GM12891 (cell line): ENCODE measurements around the gene DNAH17.

Source experiments
- DNase-seq: peaks from one replicate; pipeline ENCODE4 v3.0.0; 2011; ENCODE audit warnings: low spot score; ENCODE audit not compliant: insufficient read length
- FAIRE-seq: peaks from 2 replicates; lab custom pipeline; 2011; peaks lifted over from hg19 to GRCh38; lab: Jason Lieb, UNC
- PAX5 ChIP-seq: IDR thresholded peaks from 2 replicates; pipeline ENCODE4 v1.6.1; 2011; ENCODE audit warnings: low read length, moderate library complexity, mild to moderate bottlenecking; ENCODE audit not compliant: insufficient read depth, severe bottlenecking
- POLR2A ChIP-seq: IDR thresholded peaks from 2 replicates; pipeline ENCODE4 v1.6.1; 2011; ENCODE audit warnings: low read depth, low read length, control low read depth
- POLR2AphosphoS5 ChIP-seq: IDR thresholded peaks from 2 replicates; pipeline ENCODE4 v1.6.1; 2011; ENCODE audit warnings: low read depth, low read length, control low read depth
- POU2F2 ChIP-seq: IDR thresholded peaks from 2 replicates; pipeline ENCODE4 v1.6.1; 2011; ENCODE audit warnings: low read depth, mild to moderate bottlenecking, control low read depth, low read length, moderate library complexity
- SPI1 ChIP-seq: IDR thresholded peaks from 2 replicates; pipeline ENCODE4 v1.6.1; 2011; ENCODE audit warnings: low read depth, low read length, control low read depth
- TAF1 ChIP-seq: IDR thresholded peaks from 2 replicates; pipeline ENCODE4 v1.6.1; 2011; ENCODE audit warnings: low read depth, low read length, control low read depth

DNAH17 gene

GRCh38 chr17:78421084-78421533 is 156.1 kb downstream of the DNAH17 start:
- DNase-seq: no peak
- FAIRE-seq: no peak
- TF ChIP-seq PAX5: no peak
- TF ChIP-seq POLR2AphosphoS5: no peak
- no peak for TF ChIP-seq POU2F2
- no peak for TF ChIP-seq POLR2A
- TF ChIP-seq SPI1: no peak
- TF ChIP-seq TAF1: no peak

- FAIRE-seq: no peak
- no peak for DNase-seq
- TF ChIP-seq POLR2A: no peak
- TF ChIP-seq SPI1: no peak
- no peak for TF ChIP-seq POLR2AphosphoS5
- no peak for TF ChIP-seq PAX5
- TF ChIP-seq TAF1: no peak
- no peak for TF ChIP-seq POU2F2
These were observed 157.0 kb downstream of the DNAH17 start for GRCh38 chr17:78419970-78420815.

GRCh38 chr17:78418326-78419026 is 158.7 kb downstream of the DNAH17 start:
- DNase-seq: no peak
- TF ChIP-seq POLR2A (no peak), SPI1 (no peak), PAX5 (no peak), POU2F2 (no peak), TAF1 (no peak), POLR2AphosphoS5 (no peak)
- FAIRE-seq: no peak

- no peak for TF ChIP-seq TAF1
- no peak for TF ChIP-seq POU2F2
- no peak for TF ChIP-seq PAX5
- no peak for TF ChIP-seq POLR2AphosphoS5
- no peak for TF ChIP-seq POLR2A
- no peak for TF ChIP-seq SPI1
- no peak for FAIRE-seq
- no peak for DNase-seq
These were observed 159.7 kb downstream of the DNAH17 start for GRCh38 chr17:78417531-78417909.

- TF ChIP-seq PAX5 (no peak), POLR2AphosphoS5 (no peak), SPI1 (no peak), POU2F2 (no peak), TAF1 (no peak), POLR2A (no peak)
- DNase-seq (no peak), FAIRE-seq (no peak)
These were observed 160.2 kb downstream of the DNAH17 start for GRCh38 chr17:78416791-78417530.

GRCh38 chr17:78415821-78416711 is 161.1 kb downstream of the DNAH17 start:
- no peak for DNase-seq

GRCh38 chr17:78414178-78415162 is 162.7 kb downstream of the DNAH17 start:
- no peak for FAIRE-seq
- TF ChIP-seq SPI1 (no peak), POLR2AphosphoS5 (no peak), POLR2A (no peak), POU2F2 (no peak), TAF1 (no peak), PAX5 (no peak)
- no peak for DNase-seq

More at GRCh38 chr17:78415821-78416711, 161.1 kb downstream of the DNAH17 start:
- no peak for TF ChIP-seq TAF1
- no peak for TF ChIP-seq POU2F2
- TF ChIP-seq PAX5: no peak
- TF ChIP-seq POLR2A: no peak
- TF ChIP-seq SPI1: no peak
- TF ChIP-seq POLR2AphosphoS5: no peak
- no peak for FAIRE-seq
